GM23338 (cell line): ENCODE data around the gene KCNMA1. TPM values are rescaled to one million over a fixed set of nuclear protein-coding genes. Genes with fewer than 3 reads are reported as not detected.

Source experiments
- ATAC-seq: fragments of 200-7000 bp; cut with Tn5 transposase; 3 replicates; pipeline ENCODE4 v1.9.1; 2020
- DNase-seq: peaks from one replicate; pipeline ENCODE4 v3.0.0-alpha.2; 2015; ENCODE audit warnings: low spot score
- H2AFZ ChIP-seq: fragments of 200-600 bp; sonication (generic); 2 replicates; pipeline ENCODE4 v1.8.0; 2016; ENCODE audit warnings: antibody characterized with exemption, mild to moderate bottlenecking, moderate library complexity
- H3F3A ChIP-seq: fragments of 200-600 bp; sonication (generic); replicated peaks from 2 replicates; pipeline ENCODE4 v1.8.0; 2017; ENCODE audit warnings: antibody characterized with exemption, mixed run types, low read depth
- H3K27ac ChIP-seq: fragments of 200-600 bp; sonication (generic); 2 replicates; pipeline ENCODE4 v1.6.1; 2016; ENCODE audit warnings: low read depth
- H3K27me3 ChIP-seq: fragments of 200-600 bp; sonication (generic); 2 replicates; pipeline ENCODE4 v1.8.0; 2016; ENCODE audit warnings: mild to moderate bottlenecking, mixed run types, moderate library complexity; ENCODE audit not compliant: insufficient read depth
- H3K36me3 ChIP-seq: fragments of 200-600 bp; sonication (generic); 2 replicates; pipeline ENCODE4 v1.8.0; 2016; ENCODE audit warnings: mild to moderate bottlenecking; ENCODE audit not compliant: insufficient read depth
- H3K4me1 ChIP-seq: fragments of 200-600 bp; sonication (generic); 2 replicates; pipeline ENCODE4 v1.8.0; 2016; ENCODE audit warnings: mild to moderate bottlenecking, moderate library complexity; ENCODE audit not compliant: insufficient read depth
- H3K4me2 ChIP-seq: fragments of 200-600 bp; sonication (generic); 2 replicates; pipeline ENCODE4 v1.7.1; 2017; ENCODE audit warnings: mixed run types
- H3K4me3 ChIP-seq: fragments of 200-600 bp; sonication (generic); 2 replicates; pipeline ENCODE4 v1.6.1; 2016; ENCODE audit warnings: mixed run types
- H3K79me2 ChIP-seq: fragments of 200-600 bp; sonication (generic); replicated peaks from 2 replicates; pipeline ENCODE4 v1.8.0; 2017; ENCODE audit warnings: mild to moderate bottlenecking; ENCODE audit not compliant: insufficient read depth
- H3K9me2 ChIP-seq: fragments of 200-600 bp; sonication (generic); 2 replicates; pipeline ENCODE4 v1.8.0; 2017; ENCODE audit not compliant: insufficient read depth
- H4K20me1 ChIP-seq: fragments of 200-600 bp; sonication (generic); replicated peaks from 2 replicates; pipeline ENCODE4 v1.8.0; 2017; ENCODE audit warnings: mild to moderate bottlenecking; ENCODE audit not compliant: insufficient read depth
- H3K27ac Mint-ChIP-seq: 2 replicates; pipeline ENCODE4 v1.8.0; 2020; ENCODE audit warnings: inconsistent platforms, mild to moderate bottlenecking, moderate library complexity, mixed read lengths
- H3K27me3 Mint-ChIP-seq: 3 replicates; pipeline ENCODE4 v1.8.0; 2022; ENCODE audit warnings: low read depth, mild to moderate bottlenecking, moderate library complexity, mixed read lengths, inconsistent platforms; ENCODE audit not compliant: insufficient read depth, poor library complexity
- H3K36me3 Mint-ChIP-seq: 3 replicates; pipeline ENCODE4 v1.8.0; 2021; ENCODE audit warnings: low read depth, mild to moderate bottlenecking, inconsistent platforms, moderate library complexity, mixed read lengths
- H3K4me1 Mint-ChIP-seq: 3 replicates; pipeline ENCODE4 v1.8.0; 2020; ENCODE audit warnings: mild to moderate bottlenecking, inconsistent platforms, mixed read lengths
- H3K4me3 Mint-ChIP-seq: 3 replicates; pipeline ENCODE4 v1.8.0; 2021; ENCODE audit warnings: moderate library complexity, mild to moderate bottlenecking, inconsistent platforms, mixed read lengths
- H3K9me3 Mint-ChIP-seq: 3 replicates; pipeline ENCODE4 v1.8.0; 2020; ENCODE audit warnings: moderate library complexity, mild to moderate bottlenecking, inconsistent platforms, mixed read lengths
- CTCF ChIP-seq, 2 experiments: fragments of 200-600 bp in 1 of 2; sonication (generic) in 1 of 2; conservative IDR thresholded peaks; 2 replicates each; pipeline versions ENCODE4 v1.5.1 to v1.6.1; 2016 to 2017; ENCODE audit warnings: antibody characterized with exemption in 2 of 2, low read depth in 2 of 2, mild to moderate bottlenecking in 2 of 2, moderate library complexity in 1 of 2
- NANOG ChIP-seq: IDR thresholded peaks from 2 replicates; pipeline ENCODE4 v1.6.1; 2016; ENCODE audit warnings: antibody characterized with exemption, borderline replicate concordance
- POLR2AphosphoS5 ChIP-seq: IDR thresholded peaks from 2 replicates; pipeline ENCODE4 v1.6.1; 2016; ENCODE audit warnings: antibody characterized with exemption, low read depth
- REST ChIP-seq: IDR thresholded peaks from one replicate; pipeline ENCODE4 v1.6.1; 2018; ENCODE audit warnings: antibody characterized with exemption; ENCODE audit not compliant: unreplicated experiment
- STAT1 ChIP-seq: IDR thresholded peaks from one replicate; pipeline ENCODE4 v1.6.1; 2016; ENCODE audit warnings: antibody characterized with exemption; ENCODE audit not compliant: unreplicated experiment
- ZNF114 ChIP-seq: fragments of 250-450 bp; sonication (Bioruptor Pico); IDR thresholded peaks from 2 replicates; pipeline ENCODE4 v1.5.0; 2020; ENCODE audit warnings: mild to moderate bottlenecking, moderate library complexity
- polyA plus RNA-seq: library from polyadenylated mRNA; unstranded; fragments of >200 nt; fragmentation: Nextera tagmentation; extraction: Ambion mirVana; gene quantifications from 2 replicates; pipeline ENCODE4 v1.2.1, GENCODE V29; 2016
- total RNA-seq: library from RNA; depleted of rRNA; stranded (reverse); fragments of >200 nt; shearing (Covaris generic); gene quantifications from 2 replicates; pipeline ENCODE4 v1.2.3, GENCODE V29; 2014

Gene KCNMA1
- total and polyA plus RNA-seq, 2 experiments from 2014 or later: 8.2 to 9.0 TPM

GRCh38 chr10:77424257-77424656, 213.4 kb downstream of the KCNMA1 start:
- no peaks in the 10 kb centered on the region for H3K27me3 ChIP-seq
- no peak overlapping the region for H3K27ac Mint-ChIP-seq
- no peak for TF ChIP-seq POLR2AphosphoS5
- no peak for TF ChIP-seq CTCF (conservative IDR thresholded peaks at IDR 0.05; ENCODE audit: low read depth in 2 of 2)
- no peak for TF ChIP-seq ZNF114 (CRISPR knock-in tag)
- TF ChIP-seq REST: no peak
- no peak for TF ChIP-seq NANOG
- no peaks in the 10 kb centered on the region for H3K36me3 ChIP-seq
- H4K20me1 ChIP-seq: no peaks in the 10 kb centered on the region
- no peaks in the 10 kb centered on the region for H3K79me2 ChIP-seq
- H3K9me3 Mint-ChIP-seq: no peaks in the 10 kb centered on the region
- H3K27ac ChIP-seq: no peak overlapping the region
- H3K4me3 ChIP-seq: no peak overlapping the region
- no peak for ATAC-seq
- H3K4me2 ChIP-seq: no peak overlapping the region
- no peaks in the 10 kb centered on the region for H3K4me1 ChIP-seq
- DNase-seq: no peak
- 0 out of 2 replicates have a peak, but pooled peaks cover 3% of the 10 kb centered on the region for H3K9me2 ChIP-seq
- H3F3A ChIP-seq: no peaks in the 10 kb centered on the region
- H3K4me3 Mint-ChIP-seq: no peak overlapping the region
- H3K4me1 Mint-ChIP-seq: no peaks in the 10 kb centered on the region
- H3K27me3 Mint-ChIP-seq: no peaks in the 10 kb centered on the region
- H3K36me3 Mint-ChIP-seq: no peaks in the 10 kb centered on the region
- no peak overlapping the region for H2AFZ ChIP-seq

DNA sequence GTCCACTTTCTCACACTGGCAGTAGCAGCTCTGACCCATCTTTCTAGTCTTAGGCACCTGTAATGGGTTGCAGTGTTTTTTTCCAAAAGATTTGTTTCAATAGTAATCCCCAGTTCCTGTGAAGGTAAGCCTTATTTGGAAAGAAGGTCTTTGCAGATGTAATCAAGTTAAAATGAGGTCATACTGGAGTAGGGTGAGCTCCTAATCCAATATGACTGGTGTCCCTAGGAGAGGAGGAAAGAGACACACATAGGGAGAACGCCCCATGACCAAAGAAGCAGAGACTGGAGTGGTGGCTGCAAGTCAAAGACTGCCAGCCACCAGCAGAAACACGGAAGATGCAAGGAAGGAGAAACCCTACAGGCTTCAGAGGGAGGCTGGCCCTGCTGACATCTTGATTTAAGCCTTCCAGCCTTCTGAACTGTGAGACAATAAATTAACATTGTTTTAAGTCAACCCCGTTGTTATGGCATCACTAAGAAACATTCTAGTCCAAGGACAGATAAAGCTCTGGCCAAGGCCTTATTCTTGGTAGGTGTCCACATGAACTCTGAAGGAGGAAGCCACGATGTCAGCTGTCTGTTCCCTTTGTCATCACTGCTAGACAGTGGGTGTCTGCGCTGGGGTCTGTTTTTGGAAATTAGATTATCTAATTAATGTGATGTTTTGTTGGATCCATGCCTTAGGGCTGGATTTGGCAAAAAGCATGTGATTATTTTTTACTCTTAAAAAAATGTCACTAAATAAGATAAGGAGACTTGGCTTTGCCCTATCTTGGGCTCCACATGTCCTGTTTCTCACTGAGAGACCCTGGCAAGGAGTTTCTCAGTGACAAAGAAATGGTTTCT, 214.9 kb downstream of the KCNMA1 start:
- Histone ChIP-seq H3K4me2 (no peak overlapping the region), H3K79me2 (no peaks in the 10 kb centered on the region), H3K9me2 (no peaks in the 10 kb centered on the region), H3K27me3 (no peaks in the 10 kb centered on the region), H3K4me1 (no peaks in the 10 kb centered on the region), H3K4me3 (no peak overlapping the region), H2AFZ (no peak overlapping the region), H4K20me1 (no peaks in the 10 kb centered on the region), H3F3A (no peaks in the 10 kb centered on the region), H3K27ac (no peak overlapping the region), H3K36me3 (no peaks in the 10 kb centered on the region)
- Mint-ChIP-seq H3K4me1 (no peaks in the 10 kb centered on the region), H3K9me3 (no peaks in the 10 kb centered on the region), H3K27me3 (no peaks in the 10 kb centered on the region), H3K4me3 (no peak overlapping the region), H3K36me3 (no peaks in the 10 kb centered on the region), H3K27ac (no peak overlapping the region)
- ATAC-seq (no peak), DNase-seq (no peak)
- TF ChIP-seq STAT1 (no peak), NANOG (no peak), ZNF114 (CRISPR knock-in tag) (no peak)
